Loucy (cell line): ENCODE data around the gene RPTOR.
"Not testable (repeated sequence)": the region's sequence is repeated elsewhere in the genome, so short reads cannot be mapped to it uniquely, and the experiment has no call there.

Experiments
- CTCF ChIP-seq: fragments of 200-600 bp; sonication (generic); conservative IDR thresholded peaks from 2 replicates; pipeline ENCODE4 v1.5.1; 2014; ENCODE audit warnings: mild to moderate bottlenecking, antibody characterized with exemption, low read length
- EZH2phosphoT487 ChIP-seq: fragments of 200-600 bp; IDR thresholded peaks from 2 replicates; pipeline ENCODE4 v1.6.1; 2018; ENCODE audit warnings: antibody characterized with exemption, mild to moderate bottlenecking, moderate library complexity, borderline replicate concordance

DNA sequence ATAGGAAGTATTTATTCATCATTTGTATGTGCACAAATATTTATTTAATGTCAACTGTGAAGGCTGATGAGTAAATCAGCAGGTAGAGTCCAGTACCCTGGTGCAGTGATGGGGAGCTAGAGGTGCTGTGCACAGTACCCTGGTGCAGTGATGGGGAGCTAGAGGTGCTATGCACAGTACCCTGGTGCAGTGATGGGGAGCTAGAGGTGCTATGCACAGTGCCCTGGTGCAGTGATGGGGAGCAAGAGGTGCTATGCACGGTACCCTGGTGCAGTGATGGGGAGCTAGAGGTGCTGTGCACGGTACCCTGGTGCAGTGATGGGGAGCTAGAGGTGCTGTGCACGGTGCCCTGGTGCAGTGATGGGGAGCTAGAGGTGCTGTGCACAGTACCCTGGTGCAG lies 154.6 kb downstream of the RPTOR start:
- TF ChIP-seq CTCF, EZH2phosphoT487: not testable (repeated sequence)
